ENCODE results near the gene OPA3.

Gene OPA3

DNA sequence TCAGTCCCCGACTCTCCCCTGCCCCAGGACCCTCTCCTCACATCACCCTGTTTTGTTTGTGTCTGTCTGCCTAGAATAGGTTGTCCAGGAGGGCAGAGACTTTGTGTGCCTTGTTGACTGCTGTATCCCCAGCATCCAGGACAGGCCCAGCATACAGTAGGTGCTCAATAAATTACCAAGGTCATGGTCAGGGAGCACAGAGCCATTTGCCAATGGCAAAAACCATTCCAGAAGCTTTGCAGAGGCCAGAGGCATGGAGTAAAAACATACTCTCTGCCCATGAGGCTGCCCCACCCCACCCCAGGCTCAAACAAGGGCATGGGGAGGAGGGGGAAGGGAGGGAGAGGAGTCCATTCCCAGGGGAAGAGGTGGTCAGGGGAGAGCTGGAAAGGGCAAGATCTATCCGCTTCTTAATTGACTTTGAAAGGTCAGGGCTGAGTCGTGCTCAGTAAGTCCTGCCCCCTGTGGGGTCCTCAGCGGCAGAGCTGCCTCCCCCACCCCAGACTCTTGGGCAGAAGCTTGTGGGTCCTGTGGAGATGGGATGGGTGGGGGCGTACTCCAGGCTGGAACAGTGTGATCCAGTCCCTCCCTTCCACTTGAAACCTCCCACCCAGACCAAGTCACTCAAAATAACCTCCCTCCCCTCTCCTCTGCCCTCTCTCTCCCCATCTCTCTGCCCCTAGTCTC lies 13.0 kb upstream of the OPA3 start:
- no peak for DNase-seq

DNA sequence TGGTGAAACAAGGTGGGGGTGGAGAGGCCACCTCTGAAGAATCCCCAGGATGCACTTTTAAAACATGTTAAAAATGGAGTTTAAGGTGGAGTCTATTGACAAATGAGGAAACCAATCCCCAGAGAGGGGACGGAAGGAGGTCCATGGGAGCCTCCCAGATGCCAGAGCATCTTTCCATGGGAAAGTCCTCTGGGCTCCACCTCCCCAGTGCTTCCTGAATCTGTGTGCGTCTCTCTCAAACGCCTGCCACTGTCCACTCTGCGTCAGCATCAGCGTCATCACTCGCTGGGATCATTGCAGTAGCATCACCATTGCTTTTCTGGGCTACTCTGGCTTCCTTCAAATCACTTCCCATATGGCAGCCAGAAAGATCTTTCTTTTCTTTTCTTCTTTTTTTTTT lies 11.2 kb upstream of the OPA3 start:
- DNase-seq, result no peak

DNA sequence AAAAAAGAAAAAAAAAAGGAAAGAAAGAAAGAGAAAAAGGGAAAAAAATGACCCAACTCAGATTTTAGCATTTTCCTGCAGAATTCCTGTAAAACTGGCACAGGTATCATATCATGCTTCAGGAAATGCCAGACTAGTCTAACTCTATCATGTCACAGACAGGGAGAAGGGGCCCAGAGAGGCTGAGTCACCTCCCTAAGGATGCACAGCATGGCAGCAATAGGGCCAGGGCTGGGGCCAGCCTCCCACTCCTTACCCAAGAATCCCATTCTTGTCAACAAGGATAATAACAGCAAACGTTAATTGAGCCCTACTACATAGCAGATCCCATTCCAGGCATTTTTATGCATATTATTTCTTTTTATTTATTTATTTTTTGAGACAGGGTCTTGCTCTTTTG lies 8.9 kb upstream of the OPA3 start:
- DNase-seq, result no peak

DNA sequence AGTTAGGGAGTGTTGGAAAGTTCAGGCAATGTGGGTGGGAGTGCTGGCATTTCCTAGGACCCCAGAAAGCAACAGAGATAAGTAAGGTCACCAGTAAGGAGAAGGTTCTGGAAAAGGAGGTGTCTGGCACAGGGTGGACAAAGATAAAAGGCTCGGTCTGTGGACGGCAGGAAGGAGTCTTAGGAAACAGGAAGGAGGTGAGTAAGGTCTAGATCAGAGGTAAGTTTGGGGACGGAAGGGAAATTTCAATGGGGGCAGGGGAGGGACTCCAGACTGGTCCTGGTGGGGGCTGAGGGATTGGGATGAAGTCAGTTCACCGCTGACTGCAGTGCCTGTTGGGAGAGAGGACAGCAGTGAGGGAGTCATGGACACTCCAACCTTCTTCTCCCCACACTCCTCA lies 7.8 kb upstream of the OPA3 start:
- no peak for DNase-seq

GRCh38 chr19:45591638-45592005 lies 7.0 kb upstream of the OPA3 start:
- no peak for DNase-seq

- peak; percentile 37 for DNase-seq
These were observed 6.5 kb upstream of the OPA3 start for GRCh38 chr19:45591004-45591637.

- DNase-seq, result no peak
These were observed 5.8 kb upstream of the OPA3 start for GRCh38 chr19:45590300-45591003.

- no peak for DNase-seq
These were observed 5.2 kb upstream of the OPA3 start for GRCh38 chr19:45589768-45590167.

DNA sequence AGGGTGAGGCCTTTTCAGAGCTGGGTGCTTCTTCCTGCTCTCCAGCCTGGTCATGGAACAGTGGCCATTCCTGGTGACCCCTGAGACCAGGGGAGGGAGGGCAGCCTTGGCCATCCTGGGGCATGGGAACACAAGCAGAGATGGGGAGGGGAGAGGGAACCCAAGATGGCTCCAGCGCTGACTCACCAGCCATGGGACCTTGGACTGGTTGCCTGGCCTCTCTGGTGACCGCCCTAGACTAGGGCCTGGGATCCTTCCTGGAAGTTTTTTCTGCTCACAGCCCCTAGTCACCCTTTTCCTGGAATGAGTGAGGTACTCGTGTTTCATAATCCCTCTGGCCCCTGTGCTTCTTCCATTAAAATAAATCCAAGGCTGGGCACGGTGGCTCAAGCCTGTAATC lies 3.3 kb upstream of the OPA3 start:
- no peak for DNase-seq

DNA sequence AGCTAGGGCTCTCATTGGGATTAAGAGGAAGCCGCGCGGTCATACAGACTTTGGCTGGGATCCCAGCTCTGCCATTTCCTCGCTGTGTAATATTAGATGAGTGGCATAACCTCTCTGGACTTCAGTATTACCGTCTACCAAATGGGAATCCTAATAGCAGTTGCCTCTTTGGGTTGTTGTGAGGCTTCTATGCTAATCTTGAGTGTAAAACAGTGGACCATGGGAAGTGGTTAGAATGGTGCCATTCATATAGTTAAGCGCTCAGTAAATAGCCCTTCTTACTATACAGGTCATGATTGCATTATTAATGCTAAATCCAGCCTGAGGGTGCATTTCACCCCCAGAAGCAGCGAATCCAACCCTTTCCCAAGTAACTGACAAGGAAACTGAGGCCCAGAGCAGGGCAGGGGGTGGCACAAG lies 566 bp upstream of the OPA3 start:
- DNase-seq, result no peak

- no peak for DNase-seq
These were observed 3.0 kb downstream of the OPA3 start for GRCh38 chr19:45581576-45581975.

DNA sequence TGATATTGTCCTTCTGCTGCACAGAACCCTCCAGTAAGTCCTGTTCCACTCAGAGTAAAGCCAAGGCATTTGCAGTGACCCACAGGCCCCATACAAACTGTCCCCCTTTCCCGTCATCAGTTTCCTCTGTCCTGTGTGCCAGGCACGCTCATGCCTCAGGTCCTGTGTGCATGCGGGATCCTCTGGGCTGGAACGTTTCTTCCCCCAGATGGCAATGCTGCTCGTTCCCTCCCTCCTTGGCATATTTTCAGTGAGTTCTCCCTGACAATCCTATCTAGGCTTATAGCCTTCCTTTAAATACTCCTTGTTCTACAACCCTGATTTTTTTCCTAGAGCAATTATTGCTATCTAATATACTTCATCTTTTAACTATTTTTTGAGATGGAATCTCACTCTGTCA lies 5.7 kb downstream of the OPA3 start:
- DNase-seq, result no peak

DNA sequence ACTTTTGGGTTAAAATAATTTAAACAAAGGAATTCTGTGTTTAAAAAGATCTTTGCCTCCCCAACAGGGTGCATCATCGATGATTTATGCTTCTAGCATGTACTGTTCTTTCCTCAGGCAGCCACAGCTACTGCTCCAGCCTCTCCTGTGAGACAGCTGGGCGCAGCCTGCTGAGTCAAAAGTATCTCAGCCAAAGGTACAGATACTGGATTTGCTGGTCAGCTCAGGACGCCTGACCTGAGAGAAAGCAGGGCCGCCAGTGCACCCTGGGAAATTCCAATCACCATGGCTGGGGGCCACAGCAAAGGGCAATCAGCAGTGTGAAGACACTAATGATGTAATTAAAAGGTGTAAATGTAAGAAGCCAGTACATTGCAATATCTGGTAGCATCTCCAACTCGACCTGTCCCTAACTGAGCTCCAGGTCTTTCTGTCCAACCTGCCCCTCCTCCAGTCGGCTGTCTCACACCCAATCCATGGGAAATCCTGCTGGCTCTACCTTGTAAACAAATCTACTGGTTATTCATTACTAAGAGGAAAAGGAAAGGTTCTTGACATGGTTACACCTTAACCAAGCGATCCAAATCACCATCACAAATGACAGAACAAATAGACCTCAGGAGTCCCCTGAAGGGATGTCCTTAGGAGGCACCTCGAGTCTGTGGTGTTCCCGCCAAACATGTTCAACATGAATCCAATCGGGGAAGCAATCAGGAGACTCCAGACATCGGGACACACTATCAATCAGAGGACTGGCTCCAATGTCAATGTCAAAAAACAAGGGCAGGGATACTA lies 7.3 kb downstream of the OPA3 start:
- DNase-seq, result no peak

DNA sequence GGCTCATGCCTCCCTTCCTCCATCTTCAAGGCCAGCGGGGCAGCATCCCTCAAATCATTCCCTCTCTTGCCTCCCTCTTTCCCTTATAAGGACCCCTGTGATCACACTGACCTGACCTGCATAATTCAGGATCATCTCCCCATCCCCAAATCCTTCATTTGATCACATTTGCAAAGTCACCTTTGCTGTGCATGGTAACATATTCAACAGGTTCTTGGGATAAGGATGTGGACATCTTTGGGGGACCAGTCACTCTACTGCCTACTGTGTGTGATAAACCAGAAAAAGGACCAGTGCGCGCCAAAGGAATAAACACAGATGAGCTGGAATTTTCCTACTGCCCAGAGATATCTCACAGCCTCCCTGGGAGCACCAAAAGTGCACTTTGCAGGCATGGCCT lies 7.9 kb downstream of the OPA3 start:
- DNase-seq, result no peak

DNA sequence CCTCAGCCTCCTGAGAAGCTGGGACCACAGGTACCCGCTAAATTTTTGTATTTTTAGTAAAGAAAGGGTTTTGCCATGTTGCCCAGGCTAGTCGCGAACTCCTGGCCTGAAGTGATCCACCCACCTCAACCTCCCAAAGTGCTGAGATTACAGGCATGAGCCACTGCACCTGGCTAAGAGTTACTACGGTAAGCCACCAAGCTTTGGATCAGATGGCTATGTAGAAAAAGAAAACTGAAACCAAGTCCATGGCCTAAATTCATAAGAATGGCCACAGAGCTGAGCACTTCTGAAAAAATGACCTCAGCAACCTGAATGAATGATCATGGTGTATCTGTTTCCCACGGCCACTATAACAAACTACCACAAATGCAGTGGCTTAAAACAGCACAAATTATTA lies 9.4 kb downstream of the OPA3 start:
- DNase-seq, result no peak

DNA sequence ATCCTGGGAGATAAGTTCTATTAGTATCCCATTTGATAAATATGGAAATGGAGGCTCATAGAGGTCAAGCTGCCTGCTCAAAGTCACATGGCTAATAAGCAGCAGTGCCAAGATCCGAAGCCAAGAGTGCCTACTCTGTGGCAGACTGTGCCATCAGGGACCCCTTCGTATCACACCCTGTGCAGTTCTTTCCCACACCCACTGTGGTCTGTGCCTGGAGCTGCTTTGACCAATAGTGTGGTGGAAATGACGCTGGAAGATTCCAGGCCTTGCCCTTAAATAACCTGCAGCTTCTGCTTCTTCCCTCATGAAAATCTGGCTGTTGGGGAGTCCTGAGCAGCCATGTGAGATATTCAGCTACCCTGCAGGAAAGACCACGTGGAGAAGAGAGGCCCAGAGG lies 10.1 kb downstream of the OPA3 start:
- no peak for DNase-seq

DNA sequence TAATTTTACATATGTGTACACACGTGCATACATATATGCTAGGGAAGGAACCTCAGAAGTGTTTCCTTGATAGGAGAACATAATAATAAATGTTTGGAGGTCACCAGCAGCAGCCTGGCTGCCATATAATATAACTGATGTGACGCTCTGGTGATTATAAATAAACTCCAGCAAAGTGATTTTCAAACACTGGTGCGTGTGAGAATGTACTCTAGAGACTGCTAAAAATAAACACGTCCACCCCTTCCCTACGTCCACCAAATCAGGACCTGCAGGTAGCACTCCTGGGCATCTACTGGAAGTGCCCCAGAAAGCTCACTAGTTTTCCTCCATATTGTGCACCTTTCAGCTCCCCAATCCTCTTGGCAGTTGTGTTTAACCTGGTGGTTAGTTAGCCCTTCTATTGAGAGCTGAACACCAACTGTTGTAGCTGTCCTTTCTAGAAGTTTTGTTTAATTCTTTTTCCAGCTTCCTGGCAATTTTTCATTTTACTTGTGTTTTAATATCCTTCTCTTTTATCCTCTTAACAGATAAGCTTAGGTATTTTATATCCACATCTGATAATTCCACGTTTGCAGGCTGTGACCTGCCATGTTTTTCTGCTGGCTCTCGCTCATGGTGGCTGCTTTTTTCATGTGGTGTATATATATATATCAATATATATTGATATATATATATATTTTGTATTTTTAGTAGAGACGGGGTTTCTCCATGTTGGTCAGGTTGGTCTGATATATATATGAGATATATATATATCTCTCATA lies 13.0 kb downstream of the OPA3 start:
- DNase-seq, result no peak

- DNase-seq, result peak; percentile 53
These were observed 14.8 kb downstream of the OPA3 start for GRCh38 chr19:45569619-45570421.

DNA sequence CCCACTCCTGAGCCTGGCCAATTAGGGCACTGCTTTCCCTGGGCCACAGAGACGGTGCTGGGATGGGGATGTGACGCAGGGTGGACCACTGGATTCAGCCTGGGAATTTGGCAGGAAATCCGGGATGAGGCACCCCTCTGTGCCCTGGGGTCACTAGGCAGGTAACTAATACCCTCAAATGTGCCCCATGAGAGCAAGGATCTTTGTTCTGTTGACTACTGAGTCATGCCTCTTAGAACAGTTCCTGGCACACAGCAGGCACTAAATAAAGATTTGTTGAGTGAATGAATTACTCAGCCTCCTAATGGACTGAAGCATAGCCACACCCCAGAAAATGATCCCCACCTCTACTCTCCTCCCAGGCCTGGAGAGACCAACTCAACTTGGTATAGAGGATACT lies 15.9 kb downstream of the OPA3 start:
- DNase-seq, result no peak

GRCh38 chr19:45567609-45568008 lies 17.0 kb downstream of the OPA3 start:
- no peak for DNase-seq

- DNase-seq, result no peak
These were observed 20.3 kb downstream of the OPA3 start for GRCh38 chr19:45564131-45564780.
